Measurements from ENCODE around the gene ALG12. TPM values are rescaled to one million over a fixed set of nuclear protein-coding genes. Genes with fewer than 3 reads are reported as not detected.

Gene ALG12
- total RNA-seq, 2 donors from 2014 or later: 17.4 to 30.1 TPM

DNA sequence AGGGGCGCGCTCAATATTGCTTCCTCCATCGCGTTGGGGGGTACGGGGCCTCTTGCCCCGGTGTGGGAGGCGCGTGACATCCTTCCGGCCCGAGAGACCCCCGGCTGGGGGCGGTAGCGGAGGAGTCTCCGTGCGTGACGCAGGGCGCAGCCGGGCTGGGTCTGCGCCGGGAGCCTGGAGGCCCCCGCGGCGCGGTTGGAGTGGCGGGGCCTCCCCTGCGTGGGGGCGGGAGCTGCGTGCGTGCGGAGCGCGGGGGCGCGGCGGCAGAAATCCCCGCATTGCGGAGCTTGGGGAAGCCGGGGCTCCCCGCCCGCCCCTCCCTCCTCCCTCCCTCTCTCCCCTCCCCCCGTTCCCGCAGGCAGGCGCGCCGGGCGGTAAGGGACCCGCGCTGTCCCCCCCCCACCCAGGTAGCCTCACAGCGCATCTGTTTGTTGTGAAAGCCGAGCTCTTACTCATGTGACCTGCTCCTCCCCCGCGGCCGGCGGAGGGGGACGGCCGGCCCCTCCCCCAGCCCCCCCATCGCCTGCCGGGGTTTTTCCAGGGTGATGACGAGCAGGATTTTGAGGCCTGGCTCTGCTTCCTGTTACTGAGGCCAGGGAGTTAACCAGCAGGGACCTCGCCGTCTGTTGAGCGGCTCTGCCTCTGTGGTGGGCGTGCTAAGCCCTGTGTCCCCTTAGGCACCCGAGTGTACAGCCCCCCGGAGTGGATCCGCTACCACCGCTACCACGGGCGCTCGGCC lies 43.9 kb upstream of the ALG12 start:
- Histone ChIP-seq H3K4me1 (ENCODE audit: control insufficient read depth in 1 of 2, low read depth in 2 of 2) (peaks cover 26 to 55% of the 10 kb centered on the region in 2 donors), H3K4me3 (peak overlapping the region; percentile 93), H3K9me3 (no peaks in the 10 kb centered on the region), H3K27ac (peak overlapping the region; percentile 90 to 93), H3K27me3 (replicated peaks; ENCODE audit: insufficient read depth) (no peaks in the 10 kb centered on the region), H3K36me3 (peaks cover 21% of the 10 kb centered on the region)
- ATAC-seq (ENCODE audit: insufficient number of reproducible peaks, low FRiP score, low read depth) (peak; percentile 32), DNase-seq (ENCODE audit: low spot score) (peak; percentile 55)
- TF ChIP-seq, protein P1, sequence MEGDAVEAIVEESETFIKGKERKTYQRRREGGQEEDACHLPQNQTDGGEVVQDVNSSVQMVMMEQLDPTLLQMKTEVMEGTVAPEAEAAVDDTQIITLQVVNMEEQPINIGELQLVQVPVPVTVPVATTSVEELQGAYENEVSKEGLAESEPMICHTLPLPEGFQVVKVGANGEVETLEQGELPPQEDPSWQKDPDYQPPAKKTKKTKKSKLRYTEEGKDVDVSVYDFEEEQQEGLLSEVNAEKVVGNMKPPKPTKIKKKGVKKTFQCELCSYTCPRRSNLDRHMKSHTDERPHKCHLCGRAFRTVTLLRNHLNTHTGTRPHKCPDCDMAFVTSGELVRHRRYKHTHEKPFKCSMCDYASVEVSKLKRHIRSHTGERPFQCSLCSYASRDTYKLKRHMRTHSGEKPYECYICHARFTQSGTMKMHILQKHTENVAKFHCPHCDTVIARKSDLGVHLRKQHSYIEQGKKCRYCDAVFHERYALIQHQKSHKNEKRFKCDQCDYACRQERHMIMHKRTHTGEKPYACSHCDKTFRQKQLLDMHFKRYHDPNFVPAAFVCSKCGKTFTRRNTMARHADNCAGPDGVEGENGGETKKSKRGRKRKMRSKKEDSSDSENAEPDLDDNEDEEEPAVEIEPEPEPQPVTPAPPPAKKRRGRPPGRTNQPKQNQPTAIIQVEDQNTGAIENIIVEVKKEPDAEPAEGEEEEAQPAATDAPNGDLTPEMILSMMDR (IDR thresholded peaks at IDR 0.05): no peak

DNA sequence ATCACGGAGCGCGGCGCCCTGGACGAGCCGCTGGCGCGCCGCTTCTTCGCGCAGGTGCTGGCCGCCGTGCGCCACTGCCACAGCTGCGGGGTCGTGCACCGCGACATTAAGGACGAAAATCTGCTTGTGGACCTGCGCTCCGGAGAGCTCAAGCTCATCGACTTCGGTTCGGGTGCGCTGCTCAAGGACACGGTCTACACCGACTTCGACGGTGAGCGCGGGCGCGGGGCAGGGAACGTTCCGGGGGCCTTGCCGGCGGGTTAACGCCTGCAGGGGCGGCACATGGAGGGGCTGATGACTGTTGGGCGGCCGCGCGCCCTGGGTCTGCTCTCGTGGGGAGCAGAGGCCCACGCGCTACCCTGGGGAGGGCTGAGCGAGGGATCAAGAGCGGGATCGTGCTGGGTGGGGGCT lies 43.4 kb upstream of the ALG12 start:
- Histone ChIP-seq H3K9me3 (no peaks in the 10 kb centered on the region), H3K4me3 (peak overlapping the region; percentile 93), H3K27me3 (replicated peaks; ENCODE audit: insufficient read depth) (no peaks in the 10 kb centered on the region), H3K27ac (peak overlapping the region; percentile 90 to 93), H3K36me3 (peaks cover 21% of the 10 kb centered on the region), H3K4me1 (ENCODE audit: control insufficient read depth in 1 of 2, low read depth in 2 of 2) (peaks cover 22 to 51% of the 10 kb centered on the region in 2 donors)
- DNase-seq (ENCODE audit: low spot score) (no peak), ATAC-seq (ENCODE audit: insufficient number of reproducible peaks, low FRiP score, low read depth) (no peak)
- TF ChIP-seq, protein P1 (IDR thresholded peaks at IDR 0.05): no peak

DNA sequence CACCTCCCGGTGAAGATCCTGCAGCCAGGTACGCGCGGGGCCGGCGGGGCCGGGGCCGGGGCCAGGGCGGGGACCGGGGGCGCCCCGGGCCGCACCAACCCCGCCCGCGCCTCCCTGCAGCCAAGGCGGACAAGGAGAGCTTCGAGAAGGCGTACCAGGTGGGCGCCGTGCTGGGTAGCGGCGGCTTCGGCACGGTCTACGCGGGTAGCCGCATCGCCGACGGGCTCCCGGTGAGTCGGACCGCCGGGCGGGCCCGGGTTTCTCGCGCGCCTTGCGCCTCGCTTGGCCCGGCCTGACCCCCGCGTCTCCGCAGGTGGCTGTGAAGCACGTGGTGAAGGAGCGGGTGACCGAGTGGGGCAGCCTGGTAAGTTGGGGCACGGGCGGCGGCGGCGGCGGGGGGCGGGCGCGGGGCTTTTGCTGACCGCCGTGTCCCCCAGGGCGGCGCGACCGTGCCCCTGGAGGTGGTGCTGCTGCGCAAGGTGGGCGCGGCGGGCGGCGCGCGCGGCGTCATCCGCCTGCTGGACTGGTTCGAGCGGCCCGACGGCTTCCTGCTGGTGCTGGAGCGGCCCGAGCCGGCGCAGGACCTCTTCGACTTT lies 42.9 kb upstream of the ALG12 start:
- DNase-seq (ENCODE audit: low spot score) (no peak), ATAC-seq (ENCODE audit: insufficient number of reproducible peaks, low FRiP score, low read depth) (no peak)
- H3K27ac ChIP-seq: peak overlapping the region; percentile 90 to 93
- no peaks in the 10 kb centered on the region for H3K27me3 ChIP-seq (replicated peaks; ENCODE audit: insufficient read depth)
- TF ChIP-seq, protein P1 (IDR thresholded peaks at IDR 0.05): no peak
- H3K36me3 ChIP-seq: peaks cover 21% of the 10 kb centered on the region
- no peaks in the 10 kb centered on the region for H3K9me3 ChIP-seq
- peaks cover 17 to 46% of the 10 kb centered on the region in 2 donors for H3K4me1 ChIP-seq (ENCODE audit: control insufficient read depth in 1 of 2, low read depth in 2 of 2)
- peak overlapping the region; percentile 93 for H3K4me3 ChIP-seq

DNA sequence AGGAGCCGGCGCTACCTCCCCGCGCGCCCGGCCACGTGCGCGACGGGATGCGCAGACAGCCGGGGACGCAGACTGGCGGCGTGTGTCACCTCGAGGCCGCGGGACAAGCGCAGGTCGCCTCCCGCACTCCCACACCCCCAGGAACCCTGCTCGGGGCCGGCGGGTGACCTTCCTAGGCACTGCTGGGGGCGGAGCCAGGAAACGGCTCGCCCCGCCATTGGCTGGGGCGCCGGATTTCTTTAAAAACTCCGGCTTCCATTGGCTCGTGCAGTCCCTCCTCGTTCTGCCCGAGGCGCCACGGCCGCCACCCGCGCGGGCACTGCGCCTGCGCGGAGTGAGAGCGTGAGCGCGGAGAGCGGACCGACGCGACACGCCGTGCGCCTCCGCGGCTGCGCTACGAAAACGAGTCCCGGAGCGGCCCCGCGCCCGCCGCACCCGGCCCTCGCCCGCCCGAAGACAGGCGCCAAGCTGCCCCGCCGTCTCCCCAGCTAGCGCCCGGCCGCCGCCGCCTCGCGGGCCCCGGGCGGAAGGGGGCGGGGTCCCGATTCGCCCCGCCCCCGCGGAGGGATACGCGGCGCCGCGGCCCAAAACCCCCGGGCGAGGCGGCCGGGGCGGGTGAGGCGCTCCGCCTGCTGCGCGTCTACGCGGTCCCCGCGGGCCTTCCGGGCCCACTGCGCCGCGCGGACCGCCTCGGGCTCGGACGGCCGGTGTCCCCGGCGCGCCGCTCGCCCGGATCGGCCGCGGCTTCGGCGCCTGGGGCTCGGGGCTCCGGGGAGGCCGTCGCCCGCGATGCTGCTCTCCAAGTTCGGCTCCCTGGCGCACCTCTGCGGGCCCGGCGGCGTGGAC lies 42.1 kb upstream of the ALG12 start, which contains the start of gene PIM3:
Gene PIM3 (plus strand): TSS at position 614 of the 846 bp plus-strand sequence. CDS start 176 bp downstream, at position 790.
- DNase-seq (ENCODE audit: low spot score): peak; percentile 76
- peaks cover 17 to 40% of the 10 kb centered on the region in 2 donors for H3K4me1 ChIP-seq (ENCODE audit: control insufficient read depth in 1 of 2, low read depth in 2 of 2)
- ATAC-seq (ENCODE audit: insufficient number of reproducible peaks, low FRiP score, low read depth): peak; percentile 62

More for the DNA sequence above, 42.1 kb upstream of the ALG12 start, which contains the start of gene PIM3:
- Histone ChIP-seq H3K36me3 (peaks cover 21% of the 10 kb centered on the region), H3K9me3 (no peaks in the 10 kb centered on the region), H3K4me3 (peak within 1 kb of the TSS; percentile 93), H3K27me3 (replicated peaks; ENCODE audit: insufficient read depth) (no peaks in the 10 kb centered on the region), H3K27ac (peak within 1 kb of the TSS; percentile 90 to 93)
- TF ChIP-seq, protein P1 (IDR thresholded peaks at IDR 0.05): no peak
